Measurements from ENCODE around the gene PPP6R1. TPM values are rescaled to one million over a fixed set of nuclear protein-coding genes. Genes with fewer than 3 reads are reported as not detected.
"Not testable (repeated sequence)": the region's sequence is repeated elsewhere in the genome, so short reads cannot be mapped to it uniquely, and the experiment has no call there.

The PPP6R1 gene
- total RNA-seq, 1 donor from 2014 or later, result 71.5 TPM

- Mint-ChIP-seq H3K27me3 (no peaks in the 10 kb centered on the region), H3K4me3 (peak overlapping the region; percentile 31), H3K4me1 (ENCODE audit: unreplicated experiment) (peaks cover 6% of the 10 kb centered on the region), H3K36me3 (peaks cover 3% of the 10 kb centered on the region), H3K27ac (peak overlapping the region; percentile 54), H3K9me3 (no peaks in the 10 kb centered on the region)
- no peak for DNase-seq (ENCODE audit: extremely low spot score, unreplicated experiment)
- TF ChIP-seq CTCF (conservative IDR thresholded peaks at IDR 0.05), result no peak
Observed at GRCh38 chr19:55225415-55225958, 33.3 kb downstream of the PPP6R1 start.

GRCh38 chr19:55224679-55225414 is 34.0 kb downstream of the PPP6R1 start:
- not testable (repeated sequence) for H3K36me3 Mint-ChIP-seq; H3K9me3 Mint-ChIP-seq; H3K4me3 Mint-ChIP-seq; H3K4me1 Mint-ChIP-seq (ENCODE audit: unreplicated experiment); H3K27me3 Mint-ChIP-seq; DNase-seq (ENCODE audit: extremely low spot score, unreplicated experiment); H3K27ac Mint-ChIP-seq

- Mint-ChIP-seq H3K4me3 (no peak overlapping the region), H3K36me3 (peaks cover 3% of the 10 kb centered on the region), H3K27me3 (no peaks in the 10 kb centered on the region), H3K4me1 (ENCODE audit: unreplicated experiment) (peaks cover 6% of the 10 kb centered on the region), H3K27ac (no peak overlapping the region), H3K9me3 (no peaks in the 10 kb centered on the region)
- DNase-seq (ENCODE audit: extremely low spot score, unreplicated experiment), result no peak
- TF ChIP-seq CTCF (conservative IDR thresholded peaks at IDR 0.05), result no peak
Observed at GRCh38 chr19:55224038-55224665, 34.7 kb downstream of the PPP6R1 start.

- Mint-ChIP-seq H3K9me3 (no peaks in the 10 kb centered on the region), H3K36me3 (peaks cover 3% of the 10 kb centered on the region), H3K27me3 (no peaks in the 10 kb centered on the region), H3K4me3 (no peak overlapping the region), H3K4me1 (ENCODE audit: unreplicated experiment) (peaks cover 6% of the 10 kb centered on the region), H3K27ac (no peak overlapping the region)
- no peak for DNase-seq (ENCODE audit: extremely low spot score, unreplicated experiment)
- no peak for TF ChIP-seq CTCF (conservative IDR thresholded peaks at IDR 0.05)
Observed at GRCh38 chr19:55223291-55224037, 35.4 kb downstream of the PPP6R1 start.

- no peak for TF ChIP-seq CTCF (conservative IDR thresholded peaks at IDR 0.05)
- DNase-seq (ENCODE audit: extremely low spot score, unreplicated experiment), result no peak
- Mint-ChIP-seq H3K27ac (no peak overlapping the region), H3K36me3 (peaks cover 8% of the 10 kb centered on the region), H3K4me3 (no peak overlapping the region), H3K4me1 (ENCODE audit: unreplicated experiment) (peaks cover 11% of the 10 kb centered on the region), H3K9me3 (peaks cover 8% of the 10 kb centered on the region), H3K27me3 (peaks cover 8% of the 10 kb centered on the region)
Observed at GRCh38 chr19:55220525-55220924, 38.3 kb downstream of the PPP6R1 start.
